Dendritic cell treated with granulocyte-macrophage colony-stimulating factor and Interleukin-4, amounts not matched to agents 40 ng/mL and 50 ng/mL, for 4 days (primary cell): ENCODE results near the gene HEXA.

Experiments
- H3K27ac Mint-ChIP-seq: one replicate; pipeline ENCODE4 v1.8.0; 2022; ENCODE audit warnings: mild to moderate bottlenecking, mixed read lengths
- H3K27me3 Mint-ChIP-seq: one replicate; pipeline ENCODE4 v1.8.0; 2022; ENCODE audit warnings: mild to moderate bottlenecking, mixed read lengths
- H3K36me3 Mint-ChIP-seq: one replicate; pipeline ENCODE4 v1.8.0; 2022; ENCODE audit warnings: low read depth, mixed read lengths
- H3K4me1 Mint-ChIP-seq: one replicate; pipeline ENCODE4 v1.8.0; 2022; ENCODE audit warnings: low read depth, mixed read lengths
- H3K4me3 Mint-ChIP-seq: one replicate; pipeline ENCODE4 v1.8.0; 2022; ENCODE audit warnings: mild to moderate bottlenecking, moderate library complexity, mixed read lengths
- H3K9me3 Mint-ChIP-seq: one replicate; pipeline ENCODE4 v1.8.0; 2022; ENCODE audit warnings: mixed read lengths
- intact Hi-C: fragments of 100-400 bp; cut with micrococcal nuclease; formaldehyde crosslinking; loops from one replicate; pipeline ENCODE4 v1.15.0; 2022

The HEXA gene

GRCh38 chr15:72304596-72304995 is 71.2 kb downstream of the HEXA start:
- Mint-ChIP-seq H3K36me3 (peaks cover 10% of the 10 kb centered on the region), H3K27ac (no peak overlapping the region), H3K27me3 (no peaks in the 10 kb centered on the region), H3K4me1 (peaks cover 7% of the 10 kb centered on the region), H3K9me3 (no peaks in the 10 kb centered on the region), H3K4me3 (no peak overlapping the region)
- intact Hi-C loops = no loop called here

- H3K27ac Mint-ChIP-seq = no peak overlapping the region
- intact Hi-C loops = no loop called here
- peaks cover 10% of the 10 kb centered on the region for H3K36me3 Mint-ChIP-seq
- no peaks in the 10 kb centered on the region for H3K27me3 Mint-ChIP-seq
- no peaks in the 10 kb centered on the region for H3K9me3 Mint-ChIP-seq
- H3K4me3 Mint-ChIP-seq = no peak overlapping the region
- peaks cover 7% of the 10 kb centered on the region for H3K4me1 Mint-ChIP-seq
These were observed 72.9 kb downstream of the HEXA start for GRCh38 chr15:72302955-72303354.
